ENCODE measurements around the gene DLGAP5. TPM values are rescaled to one million over a fixed set of nuclear protein-coding genes. Genes with fewer than 3 reads are reported as not detected.

DLGAP5 gene
- total and polyA plus RNA-seq, 2 of the 13 experiments (the other 11 are each of a cell fraction or from before 2014, with no cell fraction given) = 7.7 to 55.8 TPM

DNA sequence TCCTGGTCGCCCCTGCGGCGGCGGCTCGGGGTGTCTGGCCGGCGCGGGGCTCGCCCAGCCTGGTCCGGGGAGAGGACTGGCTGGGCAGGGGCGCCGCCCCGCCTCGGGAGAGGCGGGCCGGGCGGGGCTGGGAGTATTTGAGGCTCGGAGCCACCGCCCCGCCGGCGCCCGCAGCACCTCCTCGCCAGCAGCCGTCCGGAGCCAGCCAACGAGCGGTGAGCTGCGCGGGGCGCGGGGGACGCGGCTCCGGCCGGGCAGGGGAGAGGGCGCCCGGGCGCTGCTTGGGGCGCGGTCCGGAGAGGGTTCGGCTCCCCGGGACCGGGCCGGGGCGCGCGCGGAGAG is 62.3 kb downstream of the DLGAP5 start, which contains the start of gene LGALS3:
Gene LGALS3, plus strand, starts transcription at position 167 of the 342 bp plus-strand sequence. CDS start 8,122 bp downstream, outside the sequence.
- peaks cover 32% of the 10 kb centered on the region for H3K4me1 ChIP-seq (ENCODE audit: insufficient read depth, low read length)
- ATAC-seq (peak; percentile 81), DNase-seq (ENCODE audit: low spot score) (no peak), FAIRE-seq (no peak)
- H3K79me2 ChIP-seq (ENCODE audit: insufficient read depth, low read length) = peaks cover 8% of the 10 kb centered on the region
- no TSS peak for BruUV-seq (replicated peaks)
- peak within 1 kb of the TSS; percentile 66 for H3K9ac ChIP-seq (ENCODE audit: insufficient read depth, low read depth, low read length)
- intact Hi-C loops (cut with micrococcal nuclease; ENCODE audit: unreplicated experiment) (loop anchor here (1.0 to 2.0 kb wide), 3 partner anchors 14 to 40 kb away; no protein-coding TSS in a partner anchor), in situ Hi-C loops (cut with HindIII; ENCODE audit: extremely low pct_ligation_motif_present, low pct_unique_long_range_greater_than_20kb) (no loop called here)
- peak within 1 kb of the TSS; percentile 69 to 78 (median 76) for H3K4me3 ChIP-seq (replicated peaks in 1 of 3; ENCODE audit: insufficient read depth in 1 of 3, low read depth in 2 of 3, low read length in 3 of 3)
- no peaks in the 10 kb centered on the region for H3K9me3 ChIP-seq (ENCODE audit: low read length)
- WGBS (ENCODE audit: low lambda C conversion rate) = no CpG with 5 or more reads among the region's 50 CpGs
- H3K36me3 ChIP-seq (replicated peaks in 1 of 2; ENCODE audit: control insufficient read depth in 1 of 2, insufficient read depth in 2 of 2, low read length in 2 of 2) = 0 out of 5 replicates have a peak, but pooled peaks cover 0 to 3% of the 10 kb centered on the region in 2 experiments
- H3K4me2 ChIP-seq (ENCODE audit: low read depth, low read length) = peak within 1 kb of the TSS; percentile 92
- H3K27ac ChIP-seq (ENCODE audit: extremely low read length, insufficient read depth, low read length) = no peak within 1 kb of the TSS
- H3K27me3 ChIP-seq (ENCODE audit: control insufficient read depth in 1 of 2, insufficient read depth in 2 of 2, low read length in 2 of 2) = peaks cover 2 to 14% of the 10 kb centered on the region in 2 experiments; a peak in 3 of 5 replicates
- no peak within 1 kb of the TSS for H2AFZ ChIP-seq (ENCODE audit: low read length)
- ChIA-PET POLR2A (interaction anchor here (0.7 to 2.4 kb wide), 3 partner anchors 21 to 51 kb away, joined by 3 to 19 read pairs (median 11); no protein-coding TSS in a partner anchor), CTCF (ENCODE audit: low intra/inter-chr PET ratio, low total read pairs) (no interaction called here)
- no peaks in the 10 kb centered on the region for H4K20me1 ChIP-seq (ENCODE audit: insufficient read depth, low read length)
- TF ChIP-seq DRAP1 (CRISPR knock-in tag; IDR thresholded peaks at IDR 0.05) (peak; percentile 63; the same call in 1 of the 2 replicates), DNMT1 (CRISPR knock-in tag; IDR thresholded peaks at IDR 0.05) (no peak), ZFP82 (CRISPR knock-in tag; IDR thresholded peaks at IDR 0.05; ENCODE audit: borderline replicate concordance) (no peak), HBP1 (CRISPR knock-in tag; IDR thresholded peaks at IDR 0.05; ENCODE audit: low read depth) (no peak), NR2C2 (CRISPR knock-in tag; IDR thresholded peaks at IDR 0.05; ENCODE audit: borderline replicate concordance) (0 out of 2 replicates have a peak, but pooled peaks have one; percentile 17), ZFP36 (IDR thresholded peaks at IDR 0.05; ENCODE audit: borderline replicate concordance, low read depth, low read length, partially characterized antibody) (no peak), RBM22 (optimal IDR thresholded peaks at IDR 0.05; ENCODE audit: low read length) (no peak), HMG20A (CRISPR knock-in tag; IDR thresholded peaks at IDR 0.05; ENCODE audit: borderline replicate concordance) (no peak), ZNF501 (CRISPR knock-in tag; IDR thresholded peaks at IDR 0.05) (no peak), RAD21 (CRISPR knock-in tag; IDR thresholded peaks at IDR 0.05) (0 out of 2 replicates have a peak, but pooled peaks have one; percentile 31), MYC (CRISPR knock-in tag; IDR thresholded peaks at IDR 0.05; ENCODE audit: borderline replicate concordance) (peak; percentile 33; the same call in 1 of the 2 replicates), SP4 (CRISPR knock-in tag; IDR thresholded peaks at IDR 0.05) (0 out of 2 replicates have a peak, but pooled peaks have one; percentile 10), HMG20B (CRISPR knock-in tag; conservative IDR thresholded peaks at IDR 0.05) (no peak), BRCA1 (CRISPR knock-in tag; IDR thresholded peaks at IDR 0.05) (no peak), MXD3 (CRISPR knock-in tag; IDR thresholded peaks at IDR 0.05) (no peak), TEAD3 (CRISPR knock-in tag; optimal IDR thresholded peaks at IDR 0.05; ENCODE audit: borderline replicate concordance) (no peak)
- TF ChIP-seq, protein P1, sequence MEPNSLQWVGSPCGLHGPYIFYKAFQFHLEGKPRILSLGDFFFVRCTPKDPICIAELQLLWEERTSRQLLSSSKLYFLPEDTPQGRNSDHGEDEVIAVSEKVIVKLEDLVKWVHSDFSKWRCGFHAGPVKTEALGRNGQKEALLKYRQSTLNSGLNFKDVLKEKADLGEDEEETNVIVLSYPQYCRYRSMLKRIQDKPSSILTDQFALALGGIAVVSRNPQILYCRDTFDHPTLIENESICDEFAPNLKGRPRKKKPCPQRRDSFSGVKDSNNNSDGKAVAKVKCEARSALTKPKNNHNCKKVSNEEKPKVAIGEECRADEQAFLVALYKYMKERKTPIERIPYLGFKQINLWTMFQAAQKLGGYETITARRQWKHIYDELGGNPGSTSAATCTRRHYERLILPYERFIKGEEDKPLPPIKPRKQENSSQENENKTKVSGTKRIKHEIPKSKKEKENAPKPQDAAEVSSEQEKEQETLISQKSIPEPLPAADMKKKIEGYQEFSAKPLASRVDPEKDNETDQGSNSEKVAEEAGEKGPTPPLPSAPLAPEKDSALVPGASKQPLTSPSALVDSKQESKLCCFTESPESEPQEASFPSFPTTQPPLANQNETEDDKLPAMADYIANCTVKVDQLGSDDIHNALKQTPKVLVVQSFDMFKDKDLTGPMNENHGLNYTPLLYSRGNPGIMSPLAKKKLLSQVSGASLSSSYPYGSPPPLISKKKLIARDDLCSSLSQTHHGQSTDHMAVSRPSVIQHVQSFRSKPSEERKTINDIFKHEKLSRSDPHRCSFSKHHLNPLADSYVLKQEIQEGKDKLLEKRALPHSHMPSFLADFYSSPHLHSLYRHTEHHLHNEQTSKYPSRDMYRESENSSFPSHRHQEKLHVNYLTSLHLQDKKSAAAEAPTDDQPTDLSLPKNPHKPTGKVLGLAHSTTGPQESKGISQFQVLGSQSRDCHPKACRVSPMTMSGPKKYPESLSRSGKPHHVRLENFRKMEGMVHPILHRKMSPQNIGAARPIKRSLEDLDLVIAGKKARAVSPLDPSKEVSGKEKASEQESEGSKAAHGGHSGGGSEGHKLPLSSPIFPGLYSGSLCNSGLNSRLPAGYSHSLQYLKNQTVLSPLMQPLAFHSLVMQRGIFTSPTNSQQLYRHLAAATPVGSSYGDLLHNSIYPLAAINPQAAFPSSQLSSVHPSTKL (CRISPR knock-in tag; IDR thresholded peaks at IDR 0.05) = no peak
- TF ChIP-seq, protein P2, sequence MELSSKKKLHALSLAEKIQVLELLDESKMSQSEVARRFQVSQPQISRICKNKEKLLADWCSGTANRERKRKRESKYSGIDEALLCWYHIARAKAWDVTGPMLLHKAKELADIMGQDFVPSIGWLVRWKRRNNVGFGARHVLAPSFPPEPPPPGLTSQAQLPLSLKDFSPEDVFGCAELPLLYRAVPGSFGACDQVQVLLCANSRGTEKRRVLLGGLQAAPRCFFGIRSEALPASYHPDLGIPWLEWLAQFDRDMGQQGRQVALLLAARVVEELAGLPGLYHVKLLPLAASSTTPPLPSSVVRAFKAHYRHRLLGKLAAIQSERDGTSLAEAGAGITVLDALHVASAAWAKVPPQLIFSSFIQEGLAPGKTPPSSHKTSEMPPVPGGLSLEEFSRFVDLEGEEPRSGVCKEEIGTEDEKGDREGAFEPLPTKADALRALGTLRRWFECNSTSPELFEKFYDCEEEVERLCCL (CRISPR knock-in tag; IDR thresholded peaks at IDR 0.05; ENCODE audit: borderline replicate concordance) = no peak
